HL-60/S4 treated with retinoic acid at 250 ng/mL for 4 days and 3 days (cell line): ENCODE data around the gene KCNAB2.

Source experiments
- in situ Hi-C: fragments of 300-500 bp; cut with MboI; formaldehyde crosslinking; loops from 2 replicates; pipeline ENCODE4 v1.7.0; 2022; ENCODE audit warnings: low sequenced_read_pairs

Gene KCNAB2

DNA sequence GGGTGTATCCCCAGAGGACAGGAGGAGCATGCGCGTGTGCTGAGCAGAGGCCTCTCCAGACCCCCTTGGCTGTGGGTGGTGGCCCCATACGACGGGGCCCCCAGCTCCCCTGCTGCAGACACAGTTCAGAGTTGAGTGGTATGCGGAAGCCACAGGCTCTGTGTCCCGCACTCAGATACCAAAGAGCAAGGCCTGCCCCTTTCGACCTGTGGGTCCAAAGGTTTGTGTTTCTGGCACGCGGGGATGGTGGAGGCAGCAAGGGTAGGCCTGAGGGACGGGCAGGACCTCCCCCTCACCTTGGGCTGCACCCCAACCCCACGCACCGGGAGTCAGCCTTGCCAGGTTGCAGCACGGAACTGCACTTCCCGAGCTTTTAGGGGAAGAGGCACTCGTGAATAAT, at the start of gene KCNAB2:
KCNAB2 (plus strand) TSS at position 328 of the 400 bp plus-strand sequence. CDS start 5,649 bp downstream, outside the sequence.
- in situ Hi-C loops = no loop called here

DNA sequence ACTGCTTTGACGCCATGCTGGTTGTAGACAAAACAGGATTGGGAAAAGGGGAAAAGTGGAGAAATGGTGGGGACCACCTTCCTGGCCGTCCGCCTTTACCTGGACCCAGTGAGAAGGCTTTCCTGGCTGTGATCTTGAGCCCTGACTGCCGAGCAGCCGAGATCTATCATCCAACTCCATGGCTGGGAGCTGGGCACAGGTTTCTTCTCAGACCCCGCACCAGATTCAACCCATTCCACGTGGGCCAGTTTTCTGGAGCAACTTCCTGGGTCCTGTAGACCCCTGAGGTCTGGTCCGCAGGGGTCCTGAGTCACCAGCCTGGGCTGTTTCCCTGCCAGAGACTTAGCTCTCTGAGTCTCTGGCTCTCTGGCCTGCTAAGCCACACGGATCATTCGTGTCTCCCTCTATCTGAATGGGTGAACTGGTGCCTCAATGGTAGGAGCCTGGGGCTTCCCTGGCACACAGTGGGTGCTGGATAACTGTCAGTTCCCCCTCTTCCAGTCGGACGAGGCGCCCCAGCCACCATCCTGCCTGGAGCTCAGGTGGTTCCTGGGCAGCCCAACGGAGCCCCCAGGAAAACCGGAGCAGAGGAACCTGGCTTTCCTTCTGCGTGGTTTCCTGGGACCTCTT, 48.9 kb upstream of the KCNAB2 start:
- in situ Hi-C loops = no loop called here

GRCh38 chr1:5997316-5997715, 48.4 kb upstream of the KCNAB2 start:
- in situ Hi-C loops = no loop called here

GRCh38 chr1:5998051-5998905, 47.4 kb upstream of the KCNAB2 start:
- in situ Hi-C loops = no loop called here

GRCh38 chr1:5998906-5999301, 46.8 kb upstream of the KCNAB2 start:
- in situ Hi-C loops = no loop called here

DNA sequence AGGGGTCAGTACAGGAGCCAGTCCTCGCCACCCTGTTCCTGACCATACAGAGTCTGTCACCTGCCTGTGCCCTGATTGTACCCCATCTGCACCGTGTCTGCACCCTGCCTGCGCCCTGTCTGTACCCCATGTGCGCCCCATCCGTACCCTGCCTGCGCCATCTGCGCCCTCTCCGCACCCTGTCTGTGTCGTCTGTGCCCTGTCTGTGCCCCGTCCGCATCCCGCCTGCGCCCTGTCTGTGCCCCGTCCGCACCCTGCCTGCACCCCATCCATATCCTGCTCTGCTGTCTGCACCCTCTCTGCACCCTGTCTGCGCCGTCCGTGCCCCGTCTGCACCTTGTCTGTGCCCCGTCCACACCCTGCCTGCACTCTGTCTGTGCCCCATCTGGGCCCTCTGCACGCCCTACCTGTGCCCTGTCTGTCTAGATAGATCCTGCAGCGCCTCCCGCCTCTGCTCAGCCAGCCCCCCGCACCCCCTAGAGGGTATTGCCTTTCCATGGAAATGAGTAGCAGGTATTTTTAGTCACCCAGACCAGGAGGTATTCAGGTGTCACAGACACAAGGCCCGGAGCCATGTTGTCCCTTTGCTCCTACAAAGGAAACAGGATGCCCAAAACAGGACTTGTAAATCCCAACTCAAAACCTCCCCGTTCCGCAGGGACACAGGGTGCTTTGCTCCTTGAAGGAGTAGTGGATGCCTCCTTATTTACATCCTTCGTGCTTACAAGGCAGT, 45.8 kb upstream of the KCNAB2 start:
- in situ Hi-C loops = no loop called here

GRCh38 chr1:6000444-6001288, 45.0 kb upstream of the KCNAB2 start:
- in situ Hi-C loops = no loop called here

DNA sequence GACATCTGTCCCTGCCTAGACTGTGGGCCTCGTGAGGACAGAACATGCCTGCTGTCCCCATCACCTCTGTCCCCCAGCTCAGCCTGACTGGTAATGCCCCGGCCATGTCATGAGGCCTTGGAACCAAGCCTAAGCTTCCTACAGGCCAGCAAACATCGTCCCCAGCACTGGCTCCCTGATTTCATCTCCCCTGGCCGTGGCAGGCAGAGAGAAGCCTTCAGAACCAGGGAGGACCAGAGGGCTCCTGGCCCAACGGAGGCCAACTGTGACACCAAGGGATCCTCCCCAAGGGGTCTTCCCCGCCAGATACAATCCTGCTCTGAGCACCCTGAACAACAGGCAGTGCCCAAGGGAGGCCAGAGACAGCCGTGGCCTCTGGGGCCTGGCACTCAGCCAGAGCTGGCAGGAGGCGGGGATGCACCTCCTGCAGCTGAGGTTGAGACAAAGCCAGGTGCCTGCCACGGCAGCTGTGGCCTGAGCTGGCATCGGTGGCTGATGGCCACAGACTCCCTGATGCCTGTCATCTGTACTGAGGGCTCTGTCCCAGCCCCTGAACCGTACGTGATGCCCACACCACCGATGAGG, 43.6 kb upstream of the KCNAB2 start:
- in situ Hi-C loops = no loop called here

- in situ Hi-C loops = no loop called here
These were observed 42.8 kb upstream of the KCNAB2 start for GRCh38 chr1:6002714-6003501.

DNA sequence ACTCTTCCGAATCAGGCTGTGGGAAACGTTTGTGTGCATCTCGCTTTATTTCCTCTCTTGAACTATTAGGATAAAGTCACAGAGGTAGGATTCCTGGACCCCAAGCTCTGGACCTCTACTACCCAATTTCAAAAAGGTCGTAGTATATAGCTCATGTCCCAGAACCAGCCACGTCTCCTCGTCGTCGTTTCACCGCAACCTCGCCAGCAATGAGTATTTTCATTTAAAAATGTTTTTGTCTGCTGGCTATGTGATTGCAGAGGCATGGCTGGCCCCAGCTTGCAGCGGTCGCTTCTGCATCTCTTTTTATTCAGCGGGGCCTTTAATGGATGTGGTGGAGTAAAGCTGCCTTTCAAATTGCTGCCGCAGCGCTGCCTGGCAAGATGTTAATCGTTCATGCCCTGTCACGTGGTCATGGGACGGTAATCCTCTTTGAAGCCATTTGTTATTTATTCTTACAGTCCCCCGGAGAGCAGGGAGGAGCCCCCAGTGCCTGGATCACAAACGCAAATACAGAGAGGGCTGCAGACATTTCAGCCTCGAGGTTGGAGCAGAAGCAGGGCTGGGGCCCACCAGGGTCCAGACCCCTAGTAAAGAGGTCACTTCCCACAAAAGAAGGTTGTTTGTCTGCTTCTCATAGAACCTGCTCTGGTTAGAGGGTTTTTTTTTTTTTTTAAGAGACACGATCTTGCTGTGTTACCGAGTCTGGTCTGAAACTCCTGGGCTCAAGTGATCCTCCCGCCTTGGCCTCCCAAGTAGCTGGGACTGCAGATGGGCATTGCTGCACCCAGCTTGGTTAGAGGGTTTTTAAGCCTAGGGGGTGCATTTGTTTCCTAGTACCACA, 41.9 kb upstream of the KCNAB2 start:
- in situ Hi-C loops = no loop called here

DNA sequence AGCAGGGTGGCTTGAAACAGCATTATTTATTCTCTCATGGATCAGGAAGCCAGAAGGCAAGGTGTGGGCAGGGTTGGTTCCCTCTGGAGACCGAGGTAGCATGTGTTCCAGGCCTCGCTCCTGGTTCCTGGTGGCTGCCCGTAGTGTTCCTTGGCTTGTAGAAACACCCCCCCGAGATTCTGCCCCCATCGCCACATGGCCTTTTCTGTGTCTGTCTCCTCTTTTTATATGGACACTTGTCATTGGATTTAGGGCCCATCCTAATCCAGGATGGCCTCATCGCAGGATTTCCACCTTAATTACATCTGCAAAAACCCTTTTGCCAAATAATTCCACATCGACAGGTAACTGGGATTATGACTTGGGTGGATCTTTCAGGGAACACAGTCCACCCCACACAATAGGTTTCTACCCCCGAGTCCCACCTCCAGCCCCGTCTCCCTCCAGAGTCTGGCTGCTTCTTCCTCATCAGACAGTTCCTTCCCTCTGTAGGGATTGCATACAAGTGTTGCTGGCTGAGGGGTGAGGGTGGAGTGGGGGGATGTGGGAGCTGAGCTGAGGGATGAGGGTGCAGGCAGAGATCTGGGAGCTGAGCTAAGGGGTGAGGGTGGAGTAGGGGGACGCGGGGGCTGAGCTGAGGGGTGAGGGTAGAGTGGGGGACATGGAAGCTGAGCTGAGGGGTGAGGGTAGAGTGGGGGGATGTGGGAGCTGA, 41.1 kb upstream of the KCNAB2 start:
- in situ Hi-C loops = no loop called here

DNA sequence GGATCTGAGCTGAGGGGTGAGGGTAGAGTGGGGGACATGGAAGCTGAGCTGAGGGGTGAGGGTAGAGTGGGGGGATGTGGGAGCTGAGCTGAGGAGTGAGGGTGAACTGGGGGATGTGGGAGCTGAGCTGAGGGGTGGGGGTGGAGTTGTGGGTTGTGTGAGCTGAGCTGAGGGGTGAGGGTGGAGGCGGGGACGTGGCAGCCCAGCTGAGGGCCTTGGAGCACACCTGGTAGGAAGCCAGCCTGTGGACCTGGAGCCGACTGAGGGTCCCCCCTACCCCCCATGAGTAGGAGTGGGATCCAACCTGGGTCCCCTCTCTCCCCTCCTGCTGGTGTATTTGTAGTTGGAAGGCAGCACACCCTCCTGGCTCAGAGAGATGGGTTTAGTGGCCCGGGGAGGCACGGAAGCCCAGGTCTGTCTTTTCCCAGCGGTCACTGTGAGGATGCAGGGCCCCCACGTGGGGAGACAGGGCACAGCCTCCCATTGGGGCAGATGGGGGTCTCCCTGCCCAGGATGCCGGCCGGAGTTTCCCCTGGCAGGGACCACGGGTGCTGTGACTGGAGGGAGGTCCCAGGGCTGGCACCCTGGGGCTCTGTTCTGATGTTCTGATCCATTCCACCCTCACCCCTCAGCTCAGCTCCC, 40.3 kb upstream of the KCNAB2 start:
- in situ Hi-C loops = no loop called here

DNA sequence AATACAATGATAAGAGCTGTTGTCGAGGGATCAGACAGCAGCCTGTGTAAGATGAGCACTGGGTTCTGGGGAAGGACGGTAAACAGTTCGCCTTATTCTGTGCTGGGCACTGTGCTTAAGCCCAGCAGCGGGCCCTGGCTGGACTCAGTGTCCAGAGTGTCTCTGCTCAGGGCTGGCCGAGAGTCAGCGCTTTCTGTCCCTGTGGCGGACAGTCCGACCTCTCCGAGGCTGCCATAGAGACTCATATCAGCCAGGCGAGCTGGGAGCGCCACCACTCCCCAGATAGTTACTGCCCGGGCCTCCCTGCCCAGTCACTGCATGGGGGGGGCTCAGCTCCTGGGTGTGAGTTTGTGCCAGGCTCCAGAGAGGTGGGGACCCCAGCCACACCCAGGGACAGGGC, 38.8 kb upstream of the KCNAB2 start:
- in situ Hi-C loops = no loop called here

- in situ Hi-C loops = no loop called here
These were observed 38.2 kb upstream of the KCNAB2 start for GRCh38 chr1:6007318-6008083.

GRCh38 chr1:6008084-6008415, 37.6 kb upstream of the KCNAB2 start:
- in situ Hi-C loops = no loop called here

GRCh38 chr1:6008696-6009095, 37.0 kb upstream of the KCNAB2 start:
- in situ Hi-C loops = no loop called here
